ENCODE measurements around the gene PKNOX2.

- TF ChIP-seq, protein P1, sequence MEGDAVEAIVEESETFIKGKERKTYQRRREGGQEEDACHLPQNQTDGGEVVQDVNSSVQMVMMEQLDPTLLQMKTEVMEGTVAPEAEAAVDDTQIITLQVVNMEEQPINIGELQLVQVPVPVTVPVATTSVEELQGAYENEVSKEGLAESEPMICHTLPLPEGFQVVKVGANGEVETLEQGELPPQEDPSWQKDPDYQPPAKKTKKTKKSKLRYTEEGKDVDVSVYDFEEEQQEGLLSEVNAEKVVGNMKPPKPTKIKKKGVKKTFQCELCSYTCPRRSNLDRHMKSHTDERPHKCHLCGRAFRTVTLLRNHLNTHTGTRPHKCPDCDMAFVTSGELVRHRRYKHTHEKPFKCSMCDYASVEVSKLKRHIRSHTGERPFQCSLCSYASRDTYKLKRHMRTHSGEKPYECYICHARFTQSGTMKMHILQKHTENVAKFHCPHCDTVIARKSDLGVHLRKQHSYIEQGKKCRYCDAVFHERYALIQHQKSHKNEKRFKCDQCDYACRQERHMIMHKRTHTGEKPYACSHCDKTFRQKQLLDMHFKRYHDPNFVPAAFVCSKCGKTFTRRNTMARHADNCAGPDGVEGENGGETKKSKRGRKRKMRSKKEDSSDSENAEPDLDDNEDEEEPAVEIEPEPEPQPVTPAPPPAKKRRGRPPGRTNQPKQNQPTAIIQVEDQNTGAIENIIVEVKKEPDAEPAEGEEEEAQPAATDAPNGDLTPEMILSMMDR (IDR thresholded peaks at IDR 0.05), result no peak
- TF ChIP-seq POLR2A (IDR thresholded peaks at IDR 0.05), result no peak
- TF ChIP-seq POLR2AphosphoS5 (IDR thresholded peaks at IDR 0.05), result no peak
Measured at GRCh38 chr11:125267548-125267947, 103.0 kb downstream of the PKNOX2 start.

All from transverse colon (tissue), 4 donors.